K562 (cell line): ENCODE results near the gene LHPP.

Source experiments
- EP300 ChIP-seq: IDR thresholded peaks from 2 replicates; pipeline ENCODE4 v1.6.1; 2012; ENCODE audit warnings: low read length, improper control_type of control experiment
- ETV5 ChIP-seq: sonication (generic); formaldehyde crosslinking; IDR thresholded peaks from 2 replicates; pipeline ENCODE4 v1.4.0; 2020; ENCODE audit warnings: low read depth, mild to moderate bottlenecking, missing genetic modification reagents
- HNRNPH1 ChIP-seq: fragments of 200-400 bp; formaldehyde crosslinking; optimal IDR thresholded peaks from 2 replicates; pipeline ENCODE3; 2017; ENCODE audit warnings: low read depth, mild to moderate bottlenecking, low read length, moderate library complexity
- NR2F6 ChIP-seq: fragments of 450-650 bp; formaldehyde crosslinking; IDR thresholded peaks from 2 replicates; pipeline ENCODE4 v1.4.0; 2020; ENCODE audit warnings: mild to moderate bottlenecking
- NR4A1 ChIP-seq, 2 experiments: fragments of 250-450 bp in 1 of 2; fragments of 450-650 bp in 1 of 2; sonication (Bioruptor Pico) in 1 of 2; IDR thresholded peaks; 2 replicates each; pipeline versions ENCODE4 v1.4.0 to v1.6.1; 2016 to 2020; ENCODE audit warnings: mild to moderate bottlenecking in 2 of 2, missing compliant biosample characterization in 1 of 2, missing genetic modification characterization in 1 of 2, moderate library complexity in 1 of 2
- RAD21 ChIP-seq, 2 experiments: fragments of 250-450 bp in 1 of 2; fragments of 450-650 bp in 1 of 2; sonication (Bioruptor Pico) in 1 of 2; formaldehyde crosslinking in 1 of 2; IDR thresholded peaks in 1 of 2; conservative IDR thresholded peaks in 1 of 2; 2 replicates each; pipeline versions ENCODE4 v1.4.0 to v1.8.0; 2020 to 2022; ENCODE audit warnings: mild to moderate bottlenecking in 2 of 2, moderate library complexity in 1 of 2
- SP1 ChIP-seq: sonication (generic); formaldehyde crosslinking; IDR thresholded peaks from 2 replicates; pipeline ENCODE4 v1.8.1; 2022; ENCODE audit warnings: mild to moderate bottlenecking, missing genetic modification reagents
- TRIM28 ChIP-seq: fragments of 450-650 bp; IDR thresholded peaks from 2 replicates; pipeline ENCODE4 v1.6.1; 2017
- ZNF124 ChIP-seq: sonication (generic); formaldehyde crosslinking; IDR thresholded peaks from 2 replicates; pipeline ENCODE4 v1.8.1; 2022; ENCODE audit warnings: missing genetic modification reagents
- ZNF436 ChIP-seq: fragments of 250-450, 450-650 bp; sonication (Bioruptor Pico); formaldehyde crosslinking; IDR thresholded peaks from 2 replicates; pipeline ENCODE4 v1.7.0; 2020; ENCODE audit warnings: mild to moderate bottlenecking
- TF ChIP-seq, protein P1 (sequence below): fragments of 150-350 bp; IDR thresholded peaks from 2 replicates; pipeline ENCODE4 v1.6.1; 2014; ENCODE audit warnings: low read depth, mild to moderate bottlenecking, low read length, borderline replicate concordance
- TF ChIP-seq, protein P2 (sequence below): sonication (generic); formaldehyde crosslinking; IDR thresholded peaks from 2 replicates; pipeline ENCODE4 v1.8.0; 2022; ENCODE audit warnings: mild to moderate bottlenecking, low read depth, missing genetic modification reagents
- TF ChIP-seq, protein P3 (sequence below), 3 experiments: IDR thresholded peaks in 2 of 3; conservative IDR thresholded peaks in 1 of 3; 2 replicates each; pipeline ENCODE4 v1.5.1; 2011 to 2012; ENCODE audit warnings: low read length in 3 of 3, mild to moderate bottlenecking in 3 of 3, control low read depth in 2 of 3, improper control_type of control experiment in 1 of 3, inconsistent platforms in 1 of 3, low read depth in 1 of 3, mixed read lengths in 1 of 3, moderate library complexity in 1 of 3; ENCODE audit not compliant: insufficient read depth in 2 of 3
- TF ChIP-seq, protein P4 (sequence below): fragments of 450-650 bp; IDR thresholded peaks from 2 replicates; pipeline ENCODE4 v1.6.1; 2016; ENCODE audit warnings: mild to moderate bottlenecking

DNA sequence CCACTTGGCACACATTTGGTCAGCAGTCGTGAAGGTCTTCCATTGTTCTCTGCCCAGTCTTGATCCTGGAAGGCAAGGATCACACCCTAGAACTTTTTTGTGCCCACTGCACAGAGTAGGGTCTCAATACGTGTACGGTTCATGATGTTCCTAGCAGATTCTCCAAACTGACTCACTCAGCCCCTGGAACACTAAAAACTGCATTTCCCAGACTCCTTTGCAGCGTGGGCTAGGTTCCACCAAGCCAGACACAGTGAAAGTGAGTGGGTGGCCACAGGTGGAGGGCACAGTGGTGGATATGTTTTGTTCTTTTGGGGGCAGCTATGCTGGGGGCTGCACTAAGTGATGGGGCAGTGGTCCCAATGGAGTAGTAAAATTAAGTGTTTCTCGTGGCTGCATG lies 1.5 kb upstream of the LHPP start:
- TF ChIP-seq, protein P1, sequence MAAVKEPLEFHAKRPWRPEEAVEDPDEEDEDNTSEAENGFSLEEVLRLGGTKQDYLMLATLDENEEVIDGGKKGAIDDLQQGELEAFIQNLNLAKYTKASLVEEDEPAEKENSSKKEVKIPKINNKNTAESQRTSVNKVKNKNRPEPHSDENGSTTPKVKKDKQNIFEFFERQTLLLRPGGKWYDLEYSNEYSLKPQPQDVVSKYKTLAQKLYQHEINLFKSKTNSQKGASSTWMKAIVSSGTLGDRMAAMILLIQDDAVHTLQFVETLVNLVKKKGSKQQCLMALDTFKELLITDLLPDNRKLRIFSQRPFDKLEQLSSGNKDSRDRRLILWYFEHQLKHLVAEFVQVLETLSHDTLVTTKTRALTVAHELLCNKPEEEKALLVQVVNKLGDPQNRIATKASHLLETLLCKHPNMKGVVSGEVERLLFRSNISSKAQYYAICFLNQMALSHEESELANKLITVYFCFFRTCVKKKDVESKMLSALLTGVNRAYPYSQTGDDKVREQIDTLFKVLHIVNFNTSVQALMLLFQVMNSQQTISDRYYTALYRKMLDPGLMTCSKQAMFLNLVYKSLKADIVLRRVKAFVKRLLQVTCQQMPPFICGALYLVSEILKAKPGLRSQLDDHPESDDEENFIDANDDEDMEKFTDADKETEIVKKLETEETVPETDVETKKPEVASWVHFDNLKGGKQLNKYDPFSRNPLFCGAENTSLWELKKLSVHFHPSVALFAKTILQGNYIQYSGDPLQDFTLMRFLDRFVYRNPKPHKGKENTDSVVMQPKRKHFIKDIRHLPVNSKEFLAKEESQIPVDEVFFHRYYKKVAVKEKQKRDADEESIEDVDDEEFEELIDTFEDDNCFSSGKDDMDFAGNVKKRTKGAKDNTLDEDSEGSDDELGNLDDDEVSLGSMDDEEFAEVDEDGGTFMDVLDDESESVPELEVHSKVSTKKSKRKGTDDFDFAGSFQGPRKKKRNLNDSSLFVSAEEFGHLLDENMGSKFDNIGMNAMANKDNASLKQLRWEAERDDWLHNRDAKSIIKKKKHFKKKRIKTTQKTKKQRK = no peak
- no peak for TF ChIP-seq ZNF436 (CRISPR knock-in tag)
- no peak for TF ChIP-seq NR2F6 (CRISPR knock-in tag)
- TF ChIP-seq, protein P2, sequence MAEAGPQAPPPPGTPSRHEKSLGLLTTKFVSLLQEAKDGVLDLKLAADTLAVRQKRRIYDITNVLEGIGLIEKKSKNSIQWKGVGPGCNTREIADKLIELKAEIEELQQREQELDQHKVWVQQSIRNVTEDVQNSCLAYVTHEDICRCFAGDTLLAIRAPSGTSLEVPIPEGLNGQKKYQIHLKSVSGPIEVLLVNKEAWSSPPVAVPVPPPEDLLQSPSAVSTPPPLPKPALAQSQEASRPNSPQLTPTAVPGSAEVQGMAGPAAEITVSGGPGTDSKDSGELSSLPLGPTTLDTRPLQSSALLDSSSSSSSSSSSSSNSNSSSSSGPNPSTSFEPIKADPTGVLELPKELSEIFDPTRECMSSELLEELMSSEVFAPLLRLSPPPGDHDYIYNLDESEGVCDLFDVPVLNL = no peak
- TF ChIP-seq HNRNPH1 = no peak
- TF ChIP-seq ZNF124 = no peak
- TF ChIP-seq NR4A1 (CRISPR knock-in tag; IDR thresholded peaks at IDR 0.05) = no peak
- no peak for TF ChIP-seq NR4A1 (tag; IDR thresholded peaks at IDR 0.05)
- no peak for TF ChIP-seq ETV5 (CRISPR knock-in tag)
- no peak for TF ChIP-seq RAD21 (CRISPR knock-in tag; conservative IDR thresholded peaks at IDR 0.05 in 1 of 2, IDR thresholded peaks at IDR 0.05 in 1 of 2)
- no peak for TF ChIP-seq EP300
- no peak for TF ChIP-seq SP1 (CRISPR knock-in tag)
- no peak for TF ChIP-seq TRIM28
- TF ChIP-seq, protein P3, sequence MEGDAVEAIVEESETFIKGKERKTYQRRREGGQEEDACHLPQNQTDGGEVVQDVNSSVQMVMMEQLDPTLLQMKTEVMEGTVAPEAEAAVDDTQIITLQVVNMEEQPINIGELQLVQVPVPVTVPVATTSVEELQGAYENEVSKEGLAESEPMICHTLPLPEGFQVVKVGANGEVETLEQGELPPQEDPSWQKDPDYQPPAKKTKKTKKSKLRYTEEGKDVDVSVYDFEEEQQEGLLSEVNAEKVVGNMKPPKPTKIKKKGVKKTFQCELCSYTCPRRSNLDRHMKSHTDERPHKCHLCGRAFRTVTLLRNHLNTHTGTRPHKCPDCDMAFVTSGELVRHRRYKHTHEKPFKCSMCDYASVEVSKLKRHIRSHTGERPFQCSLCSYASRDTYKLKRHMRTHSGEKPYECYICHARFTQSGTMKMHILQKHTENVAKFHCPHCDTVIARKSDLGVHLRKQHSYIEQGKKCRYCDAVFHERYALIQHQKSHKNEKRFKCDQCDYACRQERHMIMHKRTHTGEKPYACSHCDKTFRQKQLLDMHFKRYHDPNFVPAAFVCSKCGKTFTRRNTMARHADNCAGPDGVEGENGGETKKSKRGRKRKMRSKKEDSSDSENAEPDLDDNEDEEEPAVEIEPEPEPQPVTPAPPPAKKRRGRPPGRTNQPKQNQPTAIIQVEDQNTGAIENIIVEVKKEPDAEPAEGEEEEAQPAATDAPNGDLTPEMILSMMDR (IDR thresholded peaks at IDR 0.05 in 2 of 3, conservative IDR thresholded peaks at IDR 0.05 in 1 of 3; ENCODE audit: insufficient read depth in 2 of 3, low read depth in 1 of 3, low read length in 3 of 3) = no peak
- TF ChIP-seq, protein P4, sequence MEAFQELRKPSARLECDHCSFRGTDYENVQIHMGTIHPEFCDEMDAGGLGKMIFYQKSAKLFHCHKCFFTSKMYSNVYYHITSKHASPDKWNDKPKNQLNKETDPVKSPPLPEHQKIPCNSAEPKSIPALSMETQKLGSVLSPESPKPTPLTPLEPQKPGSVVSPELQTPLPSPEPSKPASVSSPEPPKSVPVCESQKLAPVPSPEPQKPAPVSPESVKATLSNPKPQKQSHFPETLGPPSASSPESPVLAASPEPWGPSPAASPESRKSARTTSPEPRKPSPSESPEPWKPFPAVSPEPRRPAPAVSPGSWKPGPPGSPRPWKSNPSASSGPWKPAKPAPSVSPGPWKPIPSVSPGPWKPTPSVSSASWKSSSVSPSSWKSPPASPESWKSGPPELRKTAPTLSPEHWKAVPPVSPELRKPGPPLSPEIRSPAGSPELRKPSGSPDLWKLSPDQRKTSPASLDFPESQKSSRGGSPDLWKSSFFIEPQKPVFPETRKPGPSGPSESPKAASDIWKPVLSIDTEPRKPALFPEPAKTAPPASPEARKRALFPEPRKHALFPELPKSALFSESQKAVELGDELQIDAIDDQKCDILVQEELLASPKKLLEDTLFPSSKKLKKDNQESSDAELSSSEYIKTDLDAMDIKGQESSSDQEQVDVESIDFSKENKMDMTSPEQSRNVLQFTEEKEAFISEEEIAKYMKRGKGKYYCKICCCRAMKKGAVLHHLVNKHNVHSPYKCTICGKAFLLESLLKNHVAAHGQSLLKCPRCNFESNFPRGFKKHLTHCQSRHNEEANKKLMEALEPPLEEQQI = no peak
